K562 (cell line): ENCODE measurements around the gene ZMYND19. TPM values are rescaled to one million over a fixed set of nuclear protein-coding genes. Genes with fewer than 3 reads are reported as not detected.
A peak's percentile ranks its signal among the peaks of the same experiment; 100 is the strongest.

Source experiments
- CTCFL ChIP-seq: IDR thresholded peaks from 2 replicates; pipeline ENCODE4 v1.6.1; 2011; ENCODE audit warnings: borderline replicate concordance, low read depth, mild to moderate bottlenecking, moderate library complexity, low read length; ENCODE audit not compliant: insufficient read depth, poor library complexity, severe bottlenecking
- DIDO1 ChIP-seq: fragments of 450-650 bp; IDR thresholded peaks from 2 replicates; pipeline ENCODE4 v1.6.1; 2016; ENCODE audit warnings: low read depth, missing biosample characterization, missing genetic modification characterization
- HES1 ChIP-seq: fragments of 450-650 bp; IDR thresholded peaks from 2 replicates; pipeline ENCODE4 v1.6.1; 2016; ENCODE audit warnings: low read depth, mild to moderate bottlenecking, moderate library complexity
- JUNB ChIP-seq: fragments of 450-650 bp; formaldehyde crosslinking; conservative IDR thresholded peaks from 2 replicates; pipeline ENCODE4 v1.4.0; 2020; ENCODE audit warnings: mild to moderate bottlenecking
- MGA ChIP-seq: fragments of 450-650 bp; IDR thresholded peaks from 2 replicates; pipeline ENCODE4 v1.6.1; 2016; ENCODE audit warnings: mild to moderate bottlenecking, moderate library complexity
- POLR2A ChIP-seq: fragments of 450-650 bp; conservative IDR thresholded peaks from 2 replicates; pipeline ENCODE4 v1.6.1; 2016
- ZBTB11 ChIP-seq, 3 experiments: fragments of 200-800 bp in 1 of 3; fragments of 250-450 bp in 1 of 3; fragments of 450-650 bp in 1 of 3; sonication (Bioruptor Pico) in 1 of 3; sonication (Bioruptor generic) in 1 of 3; formaldehyde crosslinking in 1 of 3; IDR thresholded peaks; 2 replicates each; pipeline versions ENCODE4 v1.6.1 to v1.8.0; 2016 to 2022; ENCODE audit warnings: mild to moderate bottlenecking in 2 of 3, missing genetic modification characterization in 2 of 3, missing compliant biosample characterization in 1 of 3, moderate library complexity in 1 of 3
- polyA plus RNA-seq, 8 experiments: library from polyadenylated mRNA; depleted of rRNA in 4 of 8; stranded (reverse) in 5 of 8; unstranded in 3 of 8; fragments of >200 nt; fragmentation: Nextera tagmentation in 2 of 8; fragmentation: Illumina TruSeq in 1 of 8; extraction: Ambion mirVana in 2 of 8; extraction: Trizol in 1 of 8; gene quantifications; 2 replicates each; pipeline versions ENCODE4 v1.2.1 to v1.2.3, GENCODE V29; 2011 to 2014; ENCODE audit warnings: inconsistent platforms in 1 of 8, missing spikeins in 1 of 8
- total RNA-seq, 7 experiments: library from RNA; depleted of rRNA in 6 of 7; stranded (reverse); fragments of >200 nt in 6 of 7; fragmentation: Illumina TruSeq in 2 of 7; extraction: Trizol in 2 of 7; gene quantifications; 2 replicates each; pipeline versions ENCODE4 v1.2.1 to v1.2.3, GENCODE V29; 2011 to 2021; ENCODE audit warnings: low replicate concordance in 1 of 7

Gene ZMYND19
- total and polyA plus RNA-seq, 9 of the 15 experiments (the other 6 are each of a cell fraction or from before 2014, with no cell fraction given) = 1.0 to 86.7 (median 44.0) TPM

- TF ChIP-seq MGA (peak; percentile 85), DIDO1 (tag) (0 out of 2 replicates have a peak, but pooled peaks have one; percentile 32), POLR2A (no peak), HES1 (no peak), JUNB (CRISPR knock-in tag) (no peak), ZBTB11 (CRISPR knock-in tag; IDR thresholded peaks at IDR 0.05) (no peak), CTCFL (no peak)
These were observed 55.8 kb downstream of the ZMYND19 start (continued) for GRCh38 chr9:137534256-137535119.
